ENCODE measurements around the gene ZDHHC14.

ZDHHC14 gene

DNA sequence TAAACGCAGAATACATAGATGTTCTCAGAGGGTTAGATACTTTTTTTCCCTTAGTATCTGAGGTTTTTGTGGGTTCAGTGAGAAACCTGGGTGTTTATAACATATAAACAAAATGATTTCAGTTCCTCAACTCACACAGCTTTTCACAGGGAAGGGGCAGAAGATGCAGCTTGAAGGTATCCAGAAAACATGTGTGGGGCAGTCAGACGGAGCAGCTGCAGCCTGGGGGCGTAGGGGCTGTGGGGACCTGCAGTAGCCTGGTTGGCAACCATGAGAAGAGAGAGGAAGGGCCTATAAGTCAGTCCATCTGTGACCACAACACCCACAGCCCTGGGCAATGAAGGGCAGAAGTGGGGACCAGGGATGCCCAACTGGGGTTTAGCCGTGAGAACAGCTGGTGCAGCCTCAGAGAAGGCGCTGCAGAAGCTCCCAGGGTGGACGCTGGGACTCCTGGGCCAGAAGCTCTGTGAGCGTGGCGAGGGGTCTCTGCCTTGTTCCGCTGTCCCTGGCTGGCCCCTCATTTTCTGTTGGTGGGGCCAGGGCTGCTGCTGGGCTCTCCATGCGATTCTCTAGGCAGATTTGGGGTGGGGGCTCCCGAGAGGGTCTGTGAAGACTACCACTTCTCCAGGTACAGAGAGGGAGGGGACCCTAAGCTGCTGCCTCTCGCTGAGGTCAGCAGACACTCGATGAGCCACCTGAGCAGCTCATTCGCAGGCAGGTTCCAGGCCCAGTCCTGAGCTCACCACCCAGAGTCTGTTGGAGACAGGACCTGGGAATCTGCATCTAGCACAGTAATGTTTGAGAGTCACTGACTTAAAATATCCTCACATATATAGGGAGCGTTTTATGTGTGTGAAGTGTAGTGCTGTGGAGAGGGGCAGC lies 181.2 kb downstream of the ZDHHC14 start:
- H3K4me3 ChIP-seq (ENCODE audit: low read depth, low read length), result no peak overlapping the region
- POLR2A ChIA-PET, result no interaction called here
- no peak for DNase-seq (ENCODE audit: low read depth, low spot score)
- CTCF ChIA-PET, result no interaction called here
- TF ChIP-seq, protein P1, sequence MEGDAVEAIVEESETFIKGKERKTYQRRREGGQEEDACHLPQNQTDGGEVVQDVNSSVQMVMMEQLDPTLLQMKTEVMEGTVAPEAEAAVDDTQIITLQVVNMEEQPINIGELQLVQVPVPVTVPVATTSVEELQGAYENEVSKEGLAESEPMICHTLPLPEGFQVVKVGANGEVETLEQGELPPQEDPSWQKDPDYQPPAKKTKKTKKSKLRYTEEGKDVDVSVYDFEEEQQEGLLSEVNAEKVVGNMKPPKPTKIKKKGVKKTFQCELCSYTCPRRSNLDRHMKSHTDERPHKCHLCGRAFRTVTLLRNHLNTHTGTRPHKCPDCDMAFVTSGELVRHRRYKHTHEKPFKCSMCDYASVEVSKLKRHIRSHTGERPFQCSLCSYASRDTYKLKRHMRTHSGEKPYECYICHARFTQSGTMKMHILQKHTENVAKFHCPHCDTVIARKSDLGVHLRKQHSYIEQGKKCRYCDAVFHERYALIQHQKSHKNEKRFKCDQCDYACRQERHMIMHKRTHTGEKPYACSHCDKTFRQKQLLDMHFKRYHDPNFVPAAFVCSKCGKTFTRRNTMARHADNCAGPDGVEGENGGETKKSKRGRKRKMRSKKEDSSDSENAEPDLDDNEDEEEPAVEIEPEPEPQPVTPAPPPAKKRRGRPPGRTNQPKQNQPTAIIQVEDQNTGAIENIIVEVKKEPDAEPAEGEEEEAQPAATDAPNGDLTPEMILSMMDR (IDR thresholded peaks at IDR 0.05; ENCODE audit: insufficient read depth, low read length, missing control alignments), result no peak

DNA sequence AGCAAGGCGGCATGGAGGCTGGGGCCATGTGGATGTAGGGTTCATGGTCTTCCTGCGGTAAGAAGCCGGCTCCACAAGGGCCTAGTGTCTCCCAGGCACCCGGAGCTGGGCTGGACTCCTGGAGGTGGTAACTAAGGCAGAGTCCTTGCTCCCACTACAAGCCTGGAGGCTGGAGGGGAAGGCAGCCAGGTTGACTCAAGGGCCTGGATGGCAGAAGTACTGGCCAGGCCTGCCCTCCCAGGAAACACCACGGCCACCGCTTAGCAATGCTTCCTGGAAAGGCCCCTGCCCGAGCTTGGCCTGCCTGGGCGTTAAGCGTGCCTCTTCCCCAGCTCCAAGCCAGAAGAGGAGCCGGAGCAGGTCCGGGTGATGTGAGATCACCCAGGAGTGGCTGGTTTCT lies 182.0 kb downstream of the ZDHHC14 start:
- TF ChIP-seq, protein P1 (IDR thresholded peaks at IDR 0.05; ENCODE audit: insufficient read depth, low read length, missing control alignments), result no peak
- CTCF ChIA-PET, result no interaction called here
- no peak for DNase-seq (ENCODE audit: low read depth, low spot score)
- no peak overlapping the region for H3K4me3 ChIP-seq (ENCODE audit: low read depth, low read length)
- POLR2A ChIA-PET, result no interaction called here

DNA sequence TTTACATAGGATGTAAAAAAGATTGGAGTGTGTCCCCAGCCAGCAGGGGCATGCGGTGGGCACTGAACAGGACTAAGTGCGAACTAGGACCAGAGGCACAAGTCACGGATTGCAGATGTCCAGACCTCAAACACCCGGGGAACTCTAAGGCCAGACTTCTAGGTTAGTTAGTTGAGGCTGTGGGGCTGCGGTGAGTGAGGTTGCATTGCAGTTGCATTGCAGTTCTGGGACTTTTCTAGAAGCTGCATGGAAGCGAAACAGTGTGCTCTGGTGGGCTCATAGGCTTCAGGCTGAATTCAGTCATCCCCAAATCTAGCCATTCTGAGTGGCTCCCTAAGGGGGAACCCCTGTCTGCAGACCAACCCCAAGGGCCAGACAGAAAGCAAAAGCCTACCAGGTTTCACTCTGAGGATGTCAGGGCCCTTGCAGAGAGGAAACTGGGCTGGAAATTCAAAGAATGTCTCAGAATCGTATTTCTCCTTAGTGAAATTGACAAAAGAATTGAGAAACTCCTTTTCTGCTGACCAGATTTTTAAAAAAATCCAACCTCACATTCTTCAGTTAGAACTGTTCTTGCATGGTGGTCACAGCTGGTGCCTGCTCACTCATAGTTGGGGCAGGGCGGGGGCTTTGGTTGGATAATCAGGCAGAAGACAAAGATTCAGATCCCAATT lies 182.8 kb downstream of the ZDHHC14 start:
- TF ChIP-seq, protein P1 (IDR thresholded peaks at IDR 0.05; ENCODE audit: insufficient read depth, low read length, missing control alignments), result no peak
- no peak for DNase-seq (ENCODE audit: low read depth, low spot score)
- CTCF ChIA-PET, result no interaction called here

DNA sequence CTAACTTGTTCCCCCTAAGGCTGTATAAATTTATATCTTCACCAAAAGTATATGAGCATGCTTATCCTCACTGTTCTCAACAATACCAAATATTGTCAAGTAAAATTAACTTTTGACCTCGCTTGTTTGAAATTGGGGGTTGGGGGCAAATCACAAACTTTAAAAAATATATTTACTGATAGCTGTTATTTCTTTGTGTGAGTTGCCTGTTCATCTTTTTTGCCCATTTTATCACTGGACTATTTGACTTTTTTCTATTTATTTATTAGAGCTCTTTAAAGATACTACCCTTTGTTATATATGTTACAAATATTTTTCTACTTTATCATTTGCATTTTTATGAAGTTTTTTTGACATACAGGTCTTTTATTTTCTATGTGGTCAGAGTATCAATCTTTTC lies 187.7 kb downstream of the ZDHHC14 start:
- TF ChIP-seq, protein P1 (IDR thresholded peaks at IDR 0.05; ENCODE audit: insufficient read depth, low read length, missing control alignments), result no peak
- CTCF ChIA-PET, result no interaction called here
- no peak for DNase-seq (ENCODE audit: low read depth, low spot score)
- no peak overlapping the region for H3K4me3 ChIP-seq (ENCODE audit: low read depth, low read length)
- POLR2A ChIA-PET, result no interaction called here

More for the DNA sequence above, 182.8 kb downstream of the ZDHHC14 start:
- H3K4me3 ChIP-seq (ENCODE audit: low read depth, low read length), result no peak overlapping the region
- POLR2A ChIA-PET, result no interaction called here

DNA sequence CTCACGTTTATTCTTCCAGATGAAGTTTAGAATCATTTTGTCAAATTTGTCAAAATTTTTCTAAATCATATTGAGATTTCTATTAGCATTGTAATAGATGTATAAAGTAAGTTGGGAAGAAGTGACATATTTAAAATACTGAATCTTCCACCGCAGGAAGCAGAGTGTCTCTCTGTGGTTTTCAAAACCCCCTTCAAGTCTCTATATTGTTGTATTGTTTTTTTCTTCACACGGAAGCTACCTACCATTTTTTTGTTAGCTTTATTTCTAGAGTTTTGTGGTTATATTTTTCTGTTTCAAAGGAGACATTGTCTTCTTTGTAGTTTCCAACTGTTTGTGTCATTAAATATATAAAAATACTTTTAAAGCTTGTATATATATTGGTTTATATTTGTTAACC lies 188.6 kb downstream of the ZDHHC14 start:
- POLR2A ChIA-PET, result no interaction called here
- DNase-seq (ENCODE audit: low read depth, low spot score), result no peak
- H3K4me3 ChIP-seq (ENCODE audit: low read depth, low read length), result no peak overlapping the region
- TF ChIP-seq, protein P1 (IDR thresholded peaks at IDR 0.05; ENCODE audit: insufficient read depth, low read length, missing control alignments), result no peak
- CTCF ChIA-PET, result no interaction called here

DNA sequence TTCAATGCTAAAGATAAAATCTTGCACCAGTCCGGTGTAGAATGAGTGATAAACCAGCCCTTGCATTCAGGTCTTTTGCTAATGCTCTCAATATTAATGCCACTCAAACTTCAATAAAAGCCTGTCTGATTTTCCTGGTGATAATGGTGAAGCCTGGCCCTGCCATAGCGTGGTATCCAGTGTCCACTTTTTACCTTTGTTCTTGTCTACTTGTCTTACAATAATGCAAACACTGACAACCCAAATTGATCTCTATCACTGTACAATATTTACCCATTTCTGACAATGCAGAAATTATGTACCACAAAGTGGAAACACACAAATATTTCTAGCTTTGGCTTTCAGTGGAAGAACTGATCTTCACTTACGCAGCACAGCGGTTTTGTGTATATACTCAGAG lies 189.1 kb downstream of the ZDHHC14 start:
- ChIA-PET CTCF (no interaction called here), POLR2A (no interaction called here)
- H3K4me3 ChIP-seq (ENCODE audit: low read depth, low read length), result no peak overlapping the region
- DNase-seq (ENCODE audit: low read depth, low spot score), result no peak
- TF ChIP-seq, protein P1 (IDR thresholded peaks at IDR 0.05; ENCODE audit: insufficient read depth, low read length, missing control alignments), result no peak

Measured in AG04449 (cell line).